Activated CD4-positive, alpha-beta T cell treated with anti-CD3 and anti-CD28 coated beads, Interleukin-10, Interleukin-2, amounts not matched to agents 100 ng/mL and 50 ng/mL, durations not matched to agents 16 hours and 8 hours (primary cell): ENCODE measurements around the gene LGMN.
"Not testable (repeated sequence)": the region's sequence is repeated elsewhere in the genome, so short reads cannot be mapped to it uniquely, and the experiment has no call there.

Experiments used
- DNase-seq: peaks from one replicate; pipeline ENCODE4 v3.0.0-alpha.2; 2020

Gene LGMN

GRCh38 chr14:92748259-92749016 lies at the start of gene LGMN:
TSS of gene LGMN (minus strand) at chr14:92748627. CDS start at chr14:92732786, 15,841 bp downstream.
- DNase-seq: peak; percentile 91

- no peak for DNase-seq
These were observed 46.5 kb upstream of the LGMN start for GRCh38 chr14:92794961-92795360.

GRCh38 chr14:92794547-92794941 lies 46.1 kb upstream of the LGMN start:
- DNase-seq: no peak

- DNase-seq: peak; percentile 98
These were observed 45.5 kb upstream of the LGMN start, which contains the start of gene GOLGA5 for GRCh38 chr14:92793709-92794546. TSS of gene GOLGA5 (plus strand) at chr14:92794305. CDS start at chr14:92797438, 3,133 bp downstream.

- DNase-seq: no peak
These were observed 44.5 kb upstream of the LGMN start for GRCh38 chr14:92792885-92793284.

GRCh38 chr14:92789457-92790089 lies 41.1 kb upstream of the LGMN start:
- DNase-seq: no peak

- no peak for DNase-seq
These were observed 39.1 kb upstream of the LGMN start for GRCh38 chr14:92787554-92787953.

- DNase-seq: no peak
These were observed 38.0 kb upstream of the LGMN start for GRCh38 chr14:92786427-92786756.

- no peak for DNase-seq
These were observed 37.4 kb upstream of the LGMN start for GRCh38 chr14:92785667-92786426.

- DNase-seq: peak; percentile 72
These were observed 35.5 kb upstream of the LGMN start for GRCh38 chr14:92783813-92784431.

GRCh38 chr14:92781350-92781749 lies 32.9 kb upstream of the LGMN start:
- no peak for DNase-seq

- DNase-seq: peak; percentile 43
These were observed 32.2 kb upstream of the LGMN start for GRCh38 chr14:92780444-92781232.

GRCh38 chr14:92778868-92779565 lies 30.6 kb upstream of the LGMN start:
- DNase-seq: peak; percentile 36

- peak; percentile 91 for DNase-seq
These were observed 26.9 kb upstream of the LGMN start for GRCh38 chr14:92775292-92775691.

- no peak for DNase-seq
These were observed 26.1 kb upstream of the LGMN start for GRCh38 chr14:92774572-92774971.

- DNase-seq: peak; percentile 87
These were observed 22.1 kb upstream of the LGMN start for GRCh38 chr14:92770484-92770883.

GRCh38 chr14:92768795-92769194 lies 20.4 kb upstream of the LGMN start:
- no peak for DNase-seq

- DNase-seq: peak; percentile 94
These were observed 19.8 kb upstream of the LGMN start for GRCh38 chr14:92768236-92768635.

GRCh38 chr14:92763666-92764631 lies 15.5 kb upstream of the LGMN start:
- not testable (repeated sequence) for DNase-seq

- DNase-seq: no peak
These were observed 12.0 kb upstream of the LGMN start for GRCh38 chr14:92760524-92760805.
